CD4-positive, alpha-beta T cell treated with Interleukin-6 at 100 ng/mL for 8 hours (primary cell): ENCODE measurements around the gene QSOX1.

Experiments used
- DNase-seq: peaks from one replicate; pipeline ENCODE4 v3.0.0-alpha.2; 2020; ENCODE audit warnings: mixed read lengths, low spot score

Gene QSOX1

DNA sequence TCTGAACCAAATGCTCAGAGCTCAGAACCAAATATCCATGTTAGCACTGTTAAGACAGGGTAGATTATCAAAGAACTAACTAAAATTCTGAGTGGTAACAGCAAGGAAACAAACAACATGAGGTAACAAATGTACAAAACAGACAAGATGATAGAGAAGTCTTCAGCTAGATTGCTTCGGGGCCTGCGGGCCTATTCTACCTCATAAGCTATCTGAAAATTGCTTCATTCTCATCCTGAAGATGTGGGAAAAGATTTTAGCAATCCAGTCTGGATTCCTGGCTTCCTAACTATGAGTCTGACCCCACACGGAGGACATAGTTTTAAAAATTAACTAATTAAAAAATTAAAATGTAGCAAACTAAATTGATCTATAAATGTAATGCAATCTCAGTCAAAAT, 9.2 kb upstream of the QSOX1 start:
- no peak for DNase-seq

DNA sequence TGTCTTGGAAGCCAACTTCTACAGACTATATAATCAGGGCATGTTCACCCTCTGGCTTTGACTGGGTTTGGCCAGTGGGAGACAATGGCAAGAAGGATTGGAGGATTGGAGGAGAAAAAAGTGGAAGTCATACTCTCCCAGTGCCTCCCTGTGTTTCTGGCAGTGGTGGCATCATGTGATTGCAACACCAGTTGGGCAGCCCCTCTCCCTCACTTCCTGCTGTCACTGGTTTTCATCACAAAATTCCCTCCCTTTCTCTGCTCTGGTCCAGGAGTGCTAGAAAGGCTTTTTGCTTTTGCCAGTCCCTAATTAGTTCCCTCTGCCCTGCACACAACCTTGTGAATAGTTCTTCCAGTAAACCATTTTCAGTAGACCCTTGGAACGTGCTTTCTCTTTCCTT, 3.7 kb upstream of the QSOX1 start:
- no peak for DNase-seq

DNA sequence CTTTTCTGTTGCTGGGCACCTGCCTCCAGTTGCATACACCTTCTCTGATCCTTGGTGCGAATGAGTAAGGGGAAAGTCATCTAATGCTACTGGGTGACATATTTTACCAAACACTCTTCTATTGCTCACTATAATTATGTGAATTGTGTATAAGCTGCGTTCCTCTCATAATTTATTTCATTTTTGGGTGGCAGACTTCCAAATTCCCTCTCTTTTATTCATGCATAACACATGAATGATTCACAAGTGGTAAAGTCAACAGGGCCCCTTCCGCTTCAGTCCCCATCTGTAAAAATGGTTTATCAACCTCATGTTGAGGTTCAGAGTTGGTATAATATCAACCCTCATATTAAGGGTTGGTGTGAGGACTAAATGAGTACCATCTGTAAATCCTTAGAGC, 3.2 kb upstream of the QSOX1 start:
- DNase-seq: no peak

DNA sequence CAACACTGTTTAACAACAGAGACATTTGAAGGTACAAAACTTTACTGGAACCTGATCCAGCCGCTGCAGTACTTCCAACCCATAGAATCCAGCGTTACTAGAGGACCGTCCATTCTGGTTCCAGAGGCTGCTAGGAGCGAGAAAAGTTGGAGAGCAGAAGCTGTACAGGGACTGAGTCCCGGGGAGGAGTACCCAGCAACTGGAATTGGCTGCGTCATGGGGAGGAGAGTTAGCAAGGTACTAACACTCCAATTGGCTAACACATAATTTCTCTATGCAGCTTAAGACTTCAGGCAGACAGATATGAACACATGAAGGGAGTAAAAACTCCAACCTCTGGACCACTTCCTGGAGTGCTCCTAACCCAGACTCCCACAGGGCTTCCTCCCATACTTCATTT, 2.1 kb upstream of the QSOX1 start:
- no peak for DNase-seq

DNA sequence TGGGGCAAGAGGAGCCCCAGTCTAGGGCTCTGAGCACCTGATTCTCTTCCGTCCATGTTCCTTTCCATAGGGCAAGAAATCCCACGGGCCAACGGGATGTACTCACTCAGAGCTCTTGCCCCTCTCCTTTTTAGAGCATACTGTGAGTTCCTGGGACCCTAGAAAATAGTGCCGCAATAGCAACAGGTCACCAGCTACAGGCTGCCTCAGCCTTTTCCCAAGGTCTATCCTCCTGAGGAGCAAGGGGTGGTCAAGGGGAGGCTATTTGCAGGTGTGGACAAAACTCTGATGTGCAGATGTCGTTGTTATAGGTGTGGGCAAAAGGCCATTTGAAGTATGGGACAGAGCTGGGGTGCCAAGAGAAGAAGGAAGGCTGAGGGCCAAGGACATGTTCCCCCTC, 1.6 kb upstream of the QSOX1 start:
- DNase-seq: no peak

DNA sequence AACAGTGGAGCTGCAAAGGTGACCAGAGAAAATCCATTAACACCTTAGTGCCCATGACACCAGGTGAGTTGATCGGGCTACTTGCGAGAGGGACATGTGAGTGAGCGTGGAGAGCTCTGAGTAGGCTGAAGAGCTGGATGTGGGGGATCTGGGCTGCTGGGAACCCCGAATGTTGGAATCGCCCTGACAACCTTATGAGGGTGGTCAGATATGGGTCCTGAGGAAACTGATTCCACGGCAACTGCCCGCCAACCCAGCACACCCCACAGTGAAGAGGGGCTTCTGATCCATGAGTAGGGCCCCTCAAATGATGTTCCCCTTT, 705 bp upstream of the QSOX1 start:
- no peak for DNase-seq

DNA sequence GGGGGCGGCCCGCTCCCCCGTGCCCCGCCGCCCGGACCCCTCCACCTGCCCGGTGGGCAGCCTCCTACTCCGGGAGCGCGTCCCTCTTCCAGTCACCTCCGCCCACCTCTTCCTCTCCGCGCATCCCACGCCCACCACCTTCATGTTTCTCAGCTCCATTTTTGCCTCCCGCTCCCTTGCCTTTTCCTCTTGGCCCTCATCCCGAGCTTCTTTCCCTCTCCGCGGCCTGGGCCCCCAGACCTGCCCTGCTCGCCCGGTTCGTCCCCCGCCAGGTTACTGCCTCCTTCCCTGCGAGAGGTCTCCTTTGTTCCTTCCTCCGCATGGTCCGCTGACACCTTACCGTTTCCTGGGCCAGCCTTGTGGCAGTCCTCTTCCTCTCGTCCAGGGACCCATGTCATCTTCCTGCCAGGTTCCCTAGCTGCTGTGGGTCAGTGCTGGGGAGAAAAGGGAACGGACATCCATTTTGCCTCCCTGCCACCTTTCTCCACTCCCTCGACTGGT, 563 bp downstream of the QSOX1 start:
- DNase-seq: no peak

DNA sequence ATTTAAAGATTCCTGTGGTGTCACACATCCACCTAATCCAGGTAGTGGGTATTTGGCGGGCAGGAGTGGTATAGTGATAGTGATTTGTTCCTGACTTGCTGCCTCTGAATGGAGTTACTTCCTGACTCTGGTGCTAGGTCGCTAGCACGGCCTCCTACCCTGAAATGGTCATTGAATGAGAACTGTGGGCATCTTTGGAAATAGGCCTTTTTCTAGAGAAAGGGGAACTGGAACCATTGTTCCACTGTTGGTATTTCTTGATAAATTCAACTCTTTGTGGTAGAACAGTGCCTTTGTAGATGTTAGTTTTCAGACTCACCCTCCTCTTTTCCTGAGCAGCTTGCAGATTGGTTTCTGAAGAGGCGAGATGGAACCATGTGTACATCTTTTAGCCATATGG, 1.5 kb downstream of the QSOX1 start:
- DNase-seq: no peak

DNA sequence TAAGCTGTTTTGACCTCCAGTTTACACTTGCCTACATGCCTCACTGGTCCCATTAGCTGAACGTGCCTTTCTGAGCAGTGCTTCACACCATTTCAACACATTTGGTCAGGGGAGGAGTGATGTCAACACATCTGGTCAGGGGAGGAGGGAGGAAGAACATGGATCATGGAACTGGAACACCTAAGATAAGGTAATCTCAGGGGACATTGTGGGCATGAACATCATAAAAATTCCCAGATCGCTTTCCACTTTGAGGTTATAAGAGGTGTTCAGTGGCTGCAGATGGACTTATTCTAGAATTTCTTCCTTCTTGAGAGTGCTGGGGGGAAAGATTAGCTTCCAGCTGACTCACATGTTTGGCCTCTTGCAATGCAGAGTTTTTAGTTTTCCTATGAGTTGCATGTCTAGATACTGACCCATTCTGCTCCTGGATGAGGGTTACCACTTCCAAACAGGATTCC, 2.0 kb downstream of the QSOX1 start:
- no peak for DNase-seq

DNA sequence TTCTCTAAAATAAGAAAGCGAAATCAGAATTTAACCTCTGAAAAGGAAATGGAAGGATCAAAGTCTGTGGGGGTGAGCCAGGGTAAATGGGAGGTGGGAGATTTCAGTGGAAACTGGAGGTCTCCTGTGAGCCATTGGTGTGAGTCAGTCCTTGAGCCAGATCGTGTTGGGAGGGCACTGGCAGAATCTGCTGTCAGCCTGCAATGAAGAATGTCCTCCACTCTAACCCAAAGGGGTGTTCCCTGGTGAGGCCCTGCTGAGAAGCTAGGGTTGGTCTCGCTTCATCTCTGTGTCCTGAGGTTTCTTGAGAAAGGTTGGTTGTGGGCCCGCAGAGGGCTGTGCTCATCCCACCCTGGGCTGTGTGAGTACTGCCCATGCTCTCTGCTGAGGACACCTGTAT, 2.4 kb downstream of the QSOX1 start:
- no peak for DNase-seq

DNA sequence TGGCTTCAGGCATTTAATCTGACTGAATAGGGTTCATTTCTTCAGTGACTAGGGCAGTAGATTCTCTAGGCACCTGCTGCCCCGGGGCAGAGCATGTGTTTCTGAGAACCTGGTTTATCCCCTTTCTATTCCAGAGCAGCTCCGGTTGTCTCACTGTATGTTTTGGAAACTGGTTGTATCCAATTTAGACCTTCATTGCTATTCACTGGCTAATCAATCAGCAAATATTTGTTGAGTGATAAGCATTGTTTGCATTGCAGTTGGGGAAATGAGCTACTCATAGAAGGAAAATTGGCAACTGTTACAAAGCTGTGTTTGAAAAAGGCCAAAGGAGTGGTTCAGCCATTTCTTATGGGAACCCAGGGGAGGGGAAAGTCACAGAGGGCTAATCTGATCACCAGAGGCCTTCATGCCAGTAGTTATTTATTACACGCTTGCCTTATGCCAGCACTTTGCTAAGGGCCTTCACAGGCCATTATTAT, 2.9 kb downstream of the QSOX1 start:
- no peak for DNase-seq

DNA sequence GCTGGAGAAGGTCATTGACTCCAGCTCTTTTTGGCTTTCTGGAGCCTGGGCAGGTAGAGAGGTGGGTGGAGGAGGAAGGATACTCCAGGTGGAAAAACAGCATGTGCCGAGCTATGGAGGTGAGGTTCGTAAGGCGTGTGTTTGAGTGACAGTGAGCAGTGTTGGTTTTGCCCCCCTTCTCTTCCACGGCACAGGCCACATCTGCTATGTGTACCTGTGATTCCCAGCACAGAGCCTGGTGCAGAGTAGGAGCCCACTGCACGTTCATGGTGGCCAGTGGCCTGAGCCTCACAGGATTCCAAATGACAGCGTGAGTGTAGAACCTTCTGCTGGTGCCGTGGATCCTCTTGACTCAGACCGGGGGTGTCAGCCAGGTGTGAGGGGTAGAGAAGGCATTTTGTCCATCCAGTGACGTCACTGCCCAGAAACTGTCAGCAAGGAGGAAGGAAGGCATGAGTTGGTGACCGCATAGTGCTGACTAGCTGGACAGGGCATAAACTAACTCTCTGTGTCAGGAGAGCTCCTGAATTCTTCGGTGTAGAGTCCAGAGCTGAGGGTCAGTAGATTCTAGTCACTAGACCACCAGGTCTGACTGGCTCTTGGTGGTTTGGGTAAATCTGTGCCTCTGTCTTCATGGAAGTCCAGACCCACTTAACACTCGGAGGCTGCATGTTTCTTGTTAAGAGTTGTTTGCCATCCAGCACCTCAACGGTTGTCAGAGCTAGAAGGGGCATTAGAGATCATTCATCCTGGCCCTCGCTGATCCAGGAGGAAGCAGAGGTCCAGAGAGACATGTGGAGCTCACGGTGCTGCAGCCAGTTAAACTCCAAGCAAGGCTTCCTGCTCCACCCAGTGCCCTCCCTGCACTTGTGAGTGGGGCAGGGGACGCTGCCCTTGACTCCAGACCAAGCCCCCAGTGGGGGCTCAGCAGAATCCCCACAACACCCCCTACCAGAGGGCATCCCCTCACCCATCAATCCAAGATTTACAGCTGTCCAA, 3.8 kb downstream of the QSOX1 start:
- DNase-seq: no peak

DNA sequence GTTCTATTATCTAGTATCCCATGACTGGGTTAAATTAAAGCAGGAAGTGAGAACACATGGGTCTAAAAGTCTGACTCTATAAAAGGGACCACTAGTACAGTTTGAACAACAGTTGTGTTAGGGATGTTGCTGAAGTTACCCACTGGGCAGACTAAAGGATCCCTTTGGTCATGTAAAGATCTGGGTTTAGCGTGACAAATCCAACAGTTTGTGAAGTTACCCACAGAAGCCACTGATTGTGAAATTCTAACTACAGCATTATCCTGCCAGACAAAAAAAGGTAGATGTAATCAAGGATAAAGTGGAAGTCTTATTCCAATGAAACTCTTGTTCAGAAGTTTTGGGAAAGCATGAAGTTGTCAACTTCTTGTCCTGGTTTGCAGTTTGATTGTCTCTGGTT, 5.7 kb downstream of the QSOX1 start:
- no peak for DNase-seq

DNA sequence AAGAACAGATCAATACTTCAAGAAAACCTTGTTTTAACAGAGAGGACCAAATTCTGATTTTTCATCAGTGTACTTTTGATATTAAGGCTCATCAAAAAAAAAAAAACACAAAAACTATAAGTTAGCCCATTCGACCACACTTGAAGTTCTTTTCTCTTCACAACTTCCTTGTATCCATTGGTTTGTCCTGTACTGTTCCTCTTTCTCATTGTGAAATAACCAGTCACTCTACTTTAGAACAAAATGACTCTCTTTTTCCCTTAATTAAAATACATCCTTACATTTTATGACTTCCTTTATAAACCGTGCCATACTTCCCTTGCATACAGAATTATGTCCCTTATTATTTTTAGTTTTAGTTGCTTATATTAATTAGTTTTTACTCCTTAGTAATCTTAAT, 8.4 kb downstream of the QSOX1 start:
- no peak for DNase-seq

DNA sequence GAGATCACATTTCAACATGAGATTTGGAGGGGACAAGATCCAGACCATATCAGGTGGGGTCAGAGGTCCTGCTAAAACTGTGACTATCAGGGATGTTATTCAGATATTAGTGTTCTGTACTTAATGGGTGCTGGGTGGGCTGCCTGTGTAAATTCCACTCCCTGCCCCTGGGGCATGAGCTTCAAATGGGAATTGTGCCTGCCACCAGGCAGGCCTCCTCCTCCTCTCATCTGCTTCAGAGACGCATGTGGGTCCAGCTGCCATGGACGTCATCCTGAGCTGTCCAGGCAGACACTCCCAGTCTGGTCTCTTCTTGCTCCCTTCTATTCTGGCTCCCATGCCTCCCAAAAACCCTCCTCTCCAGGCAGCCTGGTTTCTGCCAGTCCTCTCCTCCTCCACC, 10.4 kb downstream of the QSOX1 start:
- no peak for DNase-seq

DNA sequence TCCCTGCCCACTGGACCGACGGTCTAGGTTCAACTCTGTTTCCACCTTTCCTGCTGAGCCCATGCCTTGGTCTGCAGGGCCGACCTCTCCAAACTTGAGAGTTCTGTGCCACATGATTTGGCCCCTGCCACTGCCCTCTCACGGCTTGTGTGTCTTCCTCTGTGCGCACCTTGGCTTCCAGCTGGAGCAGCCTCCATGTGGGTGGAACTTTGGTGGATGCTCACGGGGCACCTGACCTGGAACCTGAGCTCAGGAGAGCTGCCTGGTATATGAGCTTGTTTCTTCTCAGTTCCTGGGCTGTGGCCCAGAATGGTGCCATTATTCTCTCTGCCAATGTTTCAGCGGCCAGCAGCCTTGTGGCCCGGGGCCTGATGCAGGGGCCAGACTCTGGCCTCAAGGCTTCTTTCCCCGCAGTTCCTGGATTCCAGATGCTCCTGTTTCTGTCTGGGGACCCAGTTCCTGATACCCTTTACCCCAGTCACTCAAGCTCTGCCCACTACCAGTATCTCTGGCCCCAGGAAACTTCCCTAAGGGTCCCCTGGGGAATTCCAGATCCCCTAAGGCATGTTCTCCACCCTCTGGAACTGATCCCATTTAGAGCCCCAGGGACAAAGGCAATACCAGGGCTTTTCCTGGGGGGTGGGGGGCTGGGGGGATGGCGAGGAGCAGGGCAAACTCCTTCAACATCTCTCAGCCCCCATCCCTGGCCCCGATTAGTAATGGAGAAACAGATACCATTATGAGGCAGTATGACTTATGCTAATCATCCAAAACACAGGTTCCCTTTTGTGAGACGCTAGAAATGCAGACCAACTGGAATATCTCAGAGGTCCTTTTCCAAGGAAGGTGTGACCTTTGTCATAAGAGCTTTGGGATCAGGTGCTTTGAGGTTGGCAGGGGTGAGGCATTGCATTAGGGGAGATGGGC, 11.1 kb downstream of the QSOX1 start:
- no peak for DNase-seq

DNA sequence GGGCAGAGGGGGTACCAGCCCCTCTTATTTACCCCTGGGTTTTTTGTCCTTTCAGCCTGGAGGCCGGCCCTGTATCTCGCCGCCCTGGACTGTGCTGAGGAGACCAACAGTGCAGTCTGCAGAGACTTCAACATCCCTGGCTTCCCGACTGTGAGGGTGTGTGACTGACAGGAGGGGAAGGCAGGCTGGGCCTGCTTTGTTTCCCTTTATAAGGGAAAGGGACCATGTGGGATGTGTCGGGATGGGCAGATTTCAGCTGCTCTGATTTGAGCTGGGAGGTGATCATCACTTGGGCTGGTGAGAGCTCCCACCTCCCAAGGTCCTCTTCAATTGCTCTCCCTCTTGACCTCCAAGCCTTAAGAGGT, 11.7 kb downstream of the QSOX1 start:
- DNase-seq: no peak

DNA sequence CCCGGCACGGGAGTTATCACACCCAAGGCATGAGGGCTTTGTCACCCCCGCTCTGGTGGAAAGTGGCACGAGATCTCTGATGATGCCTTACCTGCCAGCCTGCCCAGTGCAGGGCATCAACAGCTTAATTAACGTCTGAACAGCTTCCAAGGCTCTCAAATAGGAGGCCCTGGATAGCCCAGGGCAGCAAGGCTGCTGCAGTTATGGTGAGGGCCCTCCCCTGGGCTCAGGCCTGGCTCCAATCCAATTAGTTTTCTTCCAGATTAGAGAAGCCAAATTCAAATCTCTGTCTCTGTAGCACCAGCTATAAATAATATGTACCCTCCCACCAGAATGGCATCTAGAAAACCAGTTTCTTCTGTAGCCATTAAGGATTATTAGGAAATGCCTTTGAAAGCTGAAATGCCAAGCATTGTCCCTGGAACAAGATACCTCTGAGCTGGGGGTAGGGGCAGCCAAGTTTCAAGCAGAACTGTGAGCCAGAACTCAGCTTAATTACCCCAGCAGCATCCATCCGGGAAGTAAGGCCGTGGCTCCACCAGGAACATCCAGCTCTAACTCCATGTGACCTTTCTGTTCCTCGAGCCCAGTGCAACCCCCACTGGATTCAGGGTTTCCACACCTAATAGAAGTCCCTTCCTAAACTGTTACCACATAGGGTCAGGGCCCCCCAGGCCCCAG, 12.5 kb downstream of the QSOX1 start:
- no peak for DNase-seq

DNA sequence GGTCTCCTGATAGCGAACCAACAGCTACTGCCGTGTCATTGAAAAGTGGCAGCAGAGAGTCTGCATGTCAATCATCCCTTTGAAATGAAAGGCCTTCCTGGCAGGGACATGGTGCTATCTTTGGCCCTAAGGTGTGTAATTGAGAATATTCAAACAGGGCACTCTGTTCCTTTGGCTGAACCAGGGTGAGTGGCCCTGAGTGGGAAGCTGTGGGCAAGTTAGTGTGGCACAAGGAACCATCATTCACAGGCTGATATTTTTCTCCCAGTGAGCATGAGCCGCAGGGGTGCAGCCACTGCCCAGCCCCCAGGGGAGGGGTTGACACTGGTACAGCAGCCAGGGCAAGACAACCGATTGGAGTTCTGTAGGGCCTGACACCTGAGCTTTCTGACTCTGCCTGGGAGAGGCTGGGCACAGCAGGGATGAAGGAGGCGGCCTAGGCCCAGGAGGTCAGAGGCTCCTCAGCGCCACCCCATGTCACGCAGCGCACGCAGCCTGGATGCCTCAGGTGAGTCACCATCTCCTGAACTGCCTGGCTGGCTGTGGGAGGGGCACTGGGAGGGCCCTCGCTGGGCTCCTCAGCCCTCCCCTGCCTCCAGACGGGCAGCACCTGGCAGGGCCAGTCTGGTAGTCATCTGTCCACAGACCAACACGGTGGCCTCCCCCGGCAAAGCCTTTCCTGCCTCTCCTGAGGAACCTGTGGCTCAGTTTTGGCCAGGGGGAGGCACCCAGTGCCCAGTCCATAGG, 13.2 kb downstream of the QSOX1 start:
- DNase-seq: no peak

DNA sequence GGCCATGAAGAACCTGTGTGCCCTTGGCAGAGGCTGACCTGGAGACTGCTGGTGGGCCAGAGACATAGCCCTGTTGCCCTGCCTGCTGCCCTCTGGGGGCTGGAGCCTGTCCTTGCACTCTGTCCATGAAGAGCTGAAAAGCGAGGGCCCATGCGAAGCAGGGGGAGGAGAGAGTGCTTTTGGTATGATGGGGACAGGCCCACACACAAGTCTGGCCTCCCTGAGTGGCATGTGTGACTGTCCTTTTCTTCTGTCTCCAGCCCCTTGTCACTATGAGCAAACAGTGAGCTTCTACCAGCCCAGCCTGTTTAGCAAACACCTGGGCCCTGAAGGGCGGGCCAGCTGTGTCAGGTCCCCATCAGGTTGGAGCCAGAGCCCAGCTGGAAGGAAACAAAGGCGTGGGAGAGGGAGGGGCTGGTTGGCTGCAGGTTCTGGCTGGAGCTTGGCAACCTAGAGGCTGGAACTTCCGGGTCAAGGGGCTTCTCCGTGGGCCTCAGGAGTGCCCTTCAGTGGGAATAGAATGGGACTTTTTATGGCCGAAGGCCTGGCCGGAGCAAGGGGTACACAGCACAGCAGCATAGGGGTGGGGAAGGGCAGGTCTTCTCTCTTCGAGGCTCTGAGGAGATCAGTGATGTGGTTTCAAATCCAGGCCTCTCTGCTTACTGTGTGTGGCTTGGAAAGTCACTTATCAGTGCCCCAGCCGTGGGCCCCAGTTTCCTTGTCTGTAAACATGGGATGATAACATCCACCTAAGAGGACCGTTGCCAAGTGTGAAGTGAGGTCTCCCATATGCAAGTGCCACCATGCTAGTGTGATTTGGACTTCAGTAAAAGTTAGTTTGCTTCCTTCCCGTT, 14.3 kb downstream of the QSOX1 start:
- DNase-seq: no peak
